CD14-positive monocyte (primary cell): ENCODE data around the gene NVL. TPM values are rescaled to one million over a fixed set of nuclear protein-coding genes. Genes with fewer than 3 reads are reported as not detected.

Experiments
- DNase-seq, 3 donors: peaks; one replicate each; pipeline ENCODE4 v3.0.0-alpha.2; 2011 to 2022
- H2AFZ ChIP-seq: 2 replicates; pipeline ENCODE4 v1.6.0; 2012; ENCODE audit warnings: mild to moderate bottlenecking, low read depth, low read length, inconsistent platforms; ENCODE audit not compliant: insufficient read depth, poor library complexity, severe bottlenecking
- H3K27ac ChIP-seq, 2 donors: 1 replicate in 1 of 2; 2 replicates in 1 of 2; pipeline ENCODE4 v1.5.1; 2012 to 2013; ENCODE audit warnings: low read length in 2 of 2, control low read depth in 1 of 2, inconsistent platforms in 1 of 2, low read depth in 1 of 2, mild to moderate bottlenecking in 1 of 2
- H3K27me3 ChIP-seq, 2 donors: one replicate each; pipeline versions ENCODE4 v1.6.0 to v1.6.1; 2011 to 2013; ENCODE audit warnings: low read length in 2 of 2; ENCODE audit not compliant: control insufficient read depth in 2 of 2, insufficient read depth in 2 of 2
- H3K36me3 ChIP-seq, 2 donors: replicated peaks in 1 of 2; 1 replicate in 1 of 2; 2 replicates in 1 of 2; pipeline versions ENCODE4 v1.5.1 to v1.6.1; 2012 to 2013; ENCODE audit warnings: low read length in 2 of 2, control low read depth in 1 of 2, inconsistent platforms in 1 of 2, mild to moderate bottlenecking in 1 of 2; ENCODE audit not compliant: insufficient read depth in 2 of 2, control insufficient read depth in 1 of 2
- H3K4me1 ChIP-seq, 2 donors: 1 replicate in 1 of 2; 2 replicates in 1 of 2; pipeline versions ENCODE4 v1.5.1 to v1.6.1; 2012 to 2013; ENCODE audit warnings: low read length in 2 of 2, control low read depth in 1 of 2, inconsistent platforms in 1 of 2, mild to moderate bottlenecking in 1 of 2, moderate library complexity in 1 of 2; ENCODE audit not compliant: insufficient read depth in 2 of 2, control insufficient read depth in 1 of 2
- H3K4me2 ChIP-seq: replicated peaks from 2 replicates; pipeline ENCODE3; 2012; ENCODE audit warnings: low read length, moderate library complexity, mild to moderate bottlenecking; ENCODE audit not compliant: poor library complexity, severe bottlenecking; ENCODE audit errors: extremely low read depth
- H3K4me3 ChIP-seq, 3 experiments: fragments of 200-600 bp in 1 of 3; sonication (generic) in 1 of 3; replicated peaks in 1 of 3; 1 replicate in 2 of 3; 2 replicates in 1 of 3; pipeline ENCODE4 v1.5.1; 2011 to 2013; ENCODE audit warnings: low read length in 3 of 3, mild to moderate bottlenecking in 3 of 3, control low read depth in 2 of 3, low read depth in 2 of 3, inconsistent platforms in 1 of 3, moderate library complexity in 1 of 3
- H3K79me2 ChIP-seq: 2 replicates; pipeline ENCODE4 v1.6.0; 2012; ENCODE audit warnings: mild to moderate bottlenecking, control low read depth, inconsistent platforms, low read length, moderate library complexity; ENCODE audit not compliant: insufficient read depth
- H3K9ac ChIP-seq: 2 replicates; pipeline ENCODE4 v1.6.0; 2017; ENCODE audit warnings: low read length, mild to moderate bottlenecking; ENCODE audit not compliant: insufficient read depth, poor library complexity, severe bottlenecking
- H3K9me3 ChIP-seq, 2 donors: replicated peaks in 1 of 2; 1 replicate in 1 of 2; 2 replicates in 1 of 2; pipeline versions ENCODE4 v1.5.1 to v1.6.1; 2012 to 2013; ENCODE audit warnings: low read length in 2 of 2, control low read depth in 1 of 2; ENCODE audit not compliant: control insufficient read depth in 1 of 2, insufficient read depth in 1 of 2
- H4K20me1 ChIP-seq: 2 replicates; pipeline ENCODE4 v1.6.0; 2012; ENCODE audit warnings: mild to moderate bottlenecking, low read length, control low read depth, moderate library complexity; ENCODE audit not compliant: insufficient read depth
- H3K27ac Mint-ChIP-seq, 7 donors: one replicate each; pipeline ENCODE4 v1.8.0; 2020; ENCODE audit warnings: mild to moderate bottlenecking in 7 of 7, mixed read lengths in 7 of 7, moderate library complexity in 6 of 7, inconsistent platforms in 2 of 7
- H3K27me3 Mint-ChIP-seq, 3 donors: one replicate each; pipeline ENCODE4 v1.8.0; 2021 to 2022; ENCODE audit warnings: low read depth in 3 of 3, mild to moderate bottlenecking in 3 of 3, mixed read lengths in 3 of 3, moderate library complexity in 3 of 3, inconsistent platforms in 1 of 3
- H3K36me3 Mint-ChIP-seq, 2 donors: one replicate each; pipeline ENCODE4 v1.8.0; 2020; ENCODE audit warnings: mixed read lengths in 2 of 2, inconsistent platforms in 1 of 2, mild to moderate bottlenecking in 1 of 2
- H3K4me1 Mint-ChIP-seq: one replicate; pipeline ENCODE4 v1.8.0; 2020; ENCODE audit warnings: mild to moderate bottlenecking, mixed read lengths
- H3K4me3 Mint-ChIP-seq, 2 donors: one replicate each; pipeline ENCODE4 v1.8.0; 2020; ENCODE audit warnings: mild to moderate bottlenecking in 2 of 2, mixed read lengths in 2 of 2, moderate library complexity in 1 of 2
- H3K9me3 Mint-ChIP-seq, 7 donors: one replicate each; pipeline ENCODE4 v1.8.0; 2020 to 2022; ENCODE audit warnings: mixed read lengths in 7 of 7, mild to moderate bottlenecking in 6 of 7, moderate library complexity in 6 of 7, inconsistent platforms in 2 of 7
- WGBS: methylation state at CpG from one replicate; pipeline ENCODE4 v1.1.5; 2013; ENCODE audit warnings: missing lambda C conversion rate; ENCODE audit not compliant: insufficient coverage; 5-methylcytosine and 5-hydroxymethylcytosine counted together
- intact Hi-C, 2 donors: fragments of 100-400 bp; cut with micrococcal nuclease; formaldehyde crosslinking; loops; one replicate each; pipeline versions ENCODE4 v1.15.0 to v1.15.1; 2023
- polyA plus RNA-seq, 3 donors: library from polyadenylated mRNA; depleted of rRNA in 1 of 3; unstranded in 2 of 3; stranded (reverse) in 1 of 3; fragments of 300-500 nt in 2 of 3; fragments of >200 nt in 1 of 3; fragmentation: Illumina TruSeq in 2 of 3; gene quantifications; 1 replicate in 2 of 3; 2 replicates in 1 of 3; pipeline ENCODE4 v1.2.3, GENCODE V29; 2012 to 2021
- TF ChIP-seq, protein P1 (sequence below): fragments of 200-600 bp; IDR thresholded peaks from one replicate; pipeline ENCODE4 v1.8.0; 2022; ENCODE audit warnings: antibody characterized with exemption, mild to moderate bottlenecking

Gene NVL
- polyA plus RNA-seq, 3 donors: 8.4 to 12.6 (median 9.6) TPM

- intact Hi-C loops: no loop called here
- Histone ChIP-seq H3K9ac (no peak overlapping the region), H3K9me3 (no peaks in the 10 kb centered on the region), H3K4me2 (no peak overlapping the region), H3K4me1 (no peaks in the 10 kb centered on the region), H3K27me3 (no peaks in the 10 kb centered on the region), H3K4me3 (no peak overlapping the region), H2AFZ (no peak overlapping the region), H3K36me3 (peaks cover 26 to 40% of the 10 kb centered on the region in 2 donors), H4K20me1 (no peaks in the 10 kb centered on the region), H3K27ac (no peak overlapping the region), H3K79me2 (no peaks in the 10 kb centered on the region)
- no peak for DNase-seq
- Mint-ChIP-seq H3K27ac (no peak overlapping the region), H3K36me3 (peaks cover 26 to 70% of the 10 kb centered on the region in 2 donors), H3K27me3 (peaks cover 0 to 2% (median 0%) of the 10 kb centered on the region in 3 donors), H3K9me3 (no peaks in the 10 kb centered on the region), H3K4me1 (no peaks in the 10 kb centered on the region), H3K4me3 (no peak overlapping the region)
- TF ChIP-seq, protein P1, sequence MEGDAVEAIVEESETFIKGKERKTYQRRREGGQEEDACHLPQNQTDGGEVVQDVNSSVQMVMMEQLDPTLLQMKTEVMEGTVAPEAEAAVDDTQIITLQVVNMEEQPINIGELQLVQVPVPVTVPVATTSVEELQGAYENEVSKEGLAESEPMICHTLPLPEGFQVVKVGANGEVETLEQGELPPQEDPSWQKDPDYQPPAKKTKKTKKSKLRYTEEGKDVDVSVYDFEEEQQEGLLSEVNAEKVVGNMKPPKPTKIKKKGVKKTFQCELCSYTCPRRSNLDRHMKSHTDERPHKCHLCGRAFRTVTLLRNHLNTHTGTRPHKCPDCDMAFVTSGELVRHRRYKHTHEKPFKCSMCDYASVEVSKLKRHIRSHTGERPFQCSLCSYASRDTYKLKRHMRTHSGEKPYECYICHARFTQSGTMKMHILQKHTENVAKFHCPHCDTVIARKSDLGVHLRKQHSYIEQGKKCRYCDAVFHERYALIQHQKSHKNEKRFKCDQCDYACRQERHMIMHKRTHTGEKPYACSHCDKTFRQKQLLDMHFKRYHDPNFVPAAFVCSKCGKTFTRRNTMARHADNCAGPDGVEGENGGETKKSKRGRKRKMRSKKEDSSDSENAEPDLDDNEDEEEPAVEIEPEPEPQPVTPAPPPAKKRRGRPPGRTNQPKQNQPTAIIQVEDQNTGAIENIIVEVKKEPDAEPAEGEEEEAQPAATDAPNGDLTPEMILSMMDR: no peak
- no CpG with 5 or more reads among the region's 6 CpGs for WGBS
Measured at GRCh38 chr1:224274970-224275626, 54.9 kb downstream of the NVL start.

GRCh38 chr1:224273641-224274040, 56.3 kb downstream of the NVL start:
- intact Hi-C loops: no loop called here
- TF ChIP-seq, protein P1: no peak
- Histone ChIP-seq H3K27ac (no peak overlapping the region), H3K9me3 (no peaks in the 10 kb centered on the region), H3K4me3 (no peak overlapping the region), H3K79me2 (no peaks in the 10 kb centered on the region), H3K27me3 (no peaks in the 10 kb centered on the region), H2AFZ (no peak overlapping the region), H3K9ac (no peak overlapping the region), H3K4me1 (no peaks in the 10 kb centered on the region), H4K20me1 (no peaks in the 10 kb centered on the region), H3K36me3 (peaks cover 26 to 51% of the 10 kb centered on the region in 2 donors), H3K4me2 (no peak overlapping the region)
- no peak overlapping the region for H3K4me3 Mint-ChIP-seq
- H3K9me3 Mint-ChIP-seq: no peaks in the 10 kb centered on the region
- no peak for DNase-seq
- H3K27ac Mint-ChIP-seq: peak overlapping the region in 2 of 7 donors; percentile 34 to 50
- no CpG with 5 or more reads among the region's 2 CpGs for WGBS
- H3K4me1 Mint-ChIP-seq: no peaks in the 10 kb centered on the region
- H3K36me3 Mint-ChIP-seq: peaks cover 32 to 77% of the 10 kb centered on the region in 2 donors
- H3K27me3 Mint-ChIP-seq: peaks cover 0 to 2% (median 0%) of the 10 kb centered on the region in 3 donors
